RPMI7951 (cell line): Measurements from ENCODE around the gene CRB3. TPM values are rescaled to one million over a fixed set of nuclear protein-coding genes. Genes with fewer than 3 reads are reported as not detected.
"Not testable (repeated sequence)": the region's sequence is repeated elsewhere in the genome, so short reads cannot be mapped to it uniquely, and the experiment has no call there.

Source experiments
- DNase-seq: peaks from one replicate; pipeline ENCODE4 v3.0.0-alpha.2; 2012; ENCODE audit warnings: low read depth
- total RNA-seq: library from RNA; depleted of rRNA; stranded (reverse); fragments of >200 nt; shearing (Covaris generic); gene quantifications from 2 replicates; pipeline ENCODE4 v1.2.3, GENCODE V29; 2014

Gene CRB3
- total RNA-seq, 1 experiment from 2014 or later: not detected

DNA sequence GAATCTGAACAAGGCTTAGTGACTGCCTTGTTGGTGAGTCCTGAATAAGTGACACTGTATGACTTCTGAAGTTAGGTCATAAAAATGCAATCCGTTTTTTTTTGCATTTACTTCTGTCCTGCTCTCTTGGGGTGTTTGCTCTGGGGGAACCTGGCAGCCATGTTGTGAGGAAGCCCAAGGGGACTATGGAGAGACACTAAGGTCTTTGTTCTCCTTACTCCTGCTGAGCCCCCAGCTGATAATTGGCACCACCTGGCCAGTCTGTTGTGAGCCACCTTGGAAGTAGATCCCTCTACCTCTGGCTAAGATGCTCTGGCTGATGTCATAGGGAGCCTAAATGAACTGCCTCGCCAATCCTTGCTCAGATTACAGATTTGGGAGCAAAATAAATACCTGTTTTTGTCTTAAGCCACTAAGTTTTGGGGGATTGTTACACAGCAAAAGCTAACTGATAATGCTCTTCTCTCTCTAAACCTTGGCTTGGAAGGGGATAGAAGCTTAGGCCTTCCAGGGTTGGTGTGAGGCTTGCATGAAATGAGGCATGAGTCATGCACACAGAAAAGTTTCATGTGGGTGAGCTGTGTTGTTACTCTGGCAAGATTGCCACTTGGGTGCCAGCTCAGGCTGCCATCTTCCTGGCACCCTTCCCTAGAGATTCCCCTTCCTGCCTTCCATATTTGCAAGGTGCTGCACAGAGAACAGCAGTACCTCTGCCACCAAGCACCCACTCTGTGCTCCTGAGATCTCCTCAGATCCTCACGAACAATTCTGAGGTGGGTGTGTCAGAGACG, 27.9 kb downstream of the CRB3 start:
- no peak for DNase-seq

DNA sequence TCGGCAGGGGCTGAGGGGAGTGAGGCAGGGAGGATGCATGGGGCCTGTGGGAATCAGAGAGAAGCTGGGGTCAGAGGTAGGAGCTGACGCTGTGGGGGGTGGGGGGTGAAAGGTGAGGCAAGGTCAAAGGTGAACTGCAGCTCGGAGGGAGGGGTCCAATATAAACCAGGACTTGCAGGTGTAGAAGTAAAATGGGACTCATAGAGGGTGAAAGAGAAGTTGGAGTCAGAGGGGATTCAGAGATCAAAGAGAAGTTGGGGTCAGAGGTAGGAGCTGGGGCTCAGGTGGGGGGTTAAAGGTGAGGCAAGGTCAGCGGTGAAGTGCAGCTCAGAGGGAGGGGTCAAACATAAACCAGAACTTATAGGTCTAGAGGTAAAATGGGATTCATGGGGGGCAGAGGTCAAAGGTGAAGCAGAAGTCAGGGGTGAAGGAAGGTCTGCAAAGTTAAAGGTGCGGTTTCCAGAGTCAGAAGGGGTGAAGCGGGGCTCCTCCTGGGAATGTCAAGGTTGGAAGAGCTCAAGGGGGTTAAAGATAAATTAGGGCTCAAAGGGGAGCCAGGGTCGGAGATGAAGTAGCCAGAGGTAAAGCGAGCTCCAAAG, 30.5 kb downstream of the CRB3 start:
- DNase-seq: no peak

DNA sequence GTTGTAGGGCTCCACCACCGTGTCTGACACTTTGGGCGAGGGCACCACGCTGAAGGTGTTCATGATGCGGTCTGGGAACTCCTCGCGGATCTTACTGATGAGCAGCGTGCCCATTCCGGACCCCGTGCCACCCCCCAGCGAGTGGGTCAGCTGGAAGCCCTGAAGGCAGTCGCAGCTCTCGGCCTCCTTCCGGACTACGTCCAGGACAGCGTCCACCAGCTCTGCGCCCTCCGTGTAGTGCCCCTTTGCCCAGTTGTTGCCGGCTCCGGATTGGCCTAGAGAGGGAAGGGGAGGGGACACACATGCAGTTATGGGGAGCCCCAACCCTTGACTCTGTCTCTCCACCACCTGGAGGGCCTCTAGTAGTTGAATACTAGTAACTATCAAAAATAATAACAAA, 31.9 kb downstream of the CRB3 start:
- DNase-seq: no peak

DNA sequence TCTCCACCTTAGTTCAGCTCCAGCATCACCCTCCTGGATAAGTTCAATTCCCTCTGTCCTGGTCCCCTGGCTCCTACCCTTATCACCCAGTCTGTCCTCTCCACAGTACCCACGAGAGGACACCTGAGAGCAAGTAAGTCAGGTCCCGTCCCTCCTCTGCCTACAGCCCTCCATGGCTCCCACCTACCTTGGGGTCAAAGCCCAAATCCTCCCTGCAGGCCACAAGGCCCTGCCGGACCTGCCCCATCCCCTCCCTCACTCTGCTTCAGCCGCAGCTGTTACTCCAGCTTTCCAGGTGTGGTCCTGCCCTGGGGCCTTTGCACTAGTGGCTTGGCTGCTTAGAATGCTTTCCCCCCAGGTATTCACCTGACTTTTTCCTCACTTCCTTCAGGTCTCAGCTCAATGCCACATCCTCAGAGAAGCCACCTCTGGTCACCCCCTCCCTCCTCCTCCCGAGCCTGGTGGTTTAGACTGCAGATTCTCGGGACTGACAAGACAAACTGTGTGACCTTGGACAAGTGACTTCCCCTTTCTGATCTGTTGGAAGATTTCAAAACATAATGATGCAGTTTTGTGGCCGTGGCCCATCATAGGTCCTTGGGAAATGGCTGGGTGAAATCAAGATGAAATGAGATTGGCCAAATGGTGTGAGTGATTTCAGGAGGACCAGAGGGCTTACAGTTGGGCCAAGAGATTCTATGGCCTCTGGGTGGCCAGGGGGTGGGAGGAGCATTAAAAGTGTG, 34.4 kb downstream of the CRB3 start:
- DNase-seq: no peak

DNA sequence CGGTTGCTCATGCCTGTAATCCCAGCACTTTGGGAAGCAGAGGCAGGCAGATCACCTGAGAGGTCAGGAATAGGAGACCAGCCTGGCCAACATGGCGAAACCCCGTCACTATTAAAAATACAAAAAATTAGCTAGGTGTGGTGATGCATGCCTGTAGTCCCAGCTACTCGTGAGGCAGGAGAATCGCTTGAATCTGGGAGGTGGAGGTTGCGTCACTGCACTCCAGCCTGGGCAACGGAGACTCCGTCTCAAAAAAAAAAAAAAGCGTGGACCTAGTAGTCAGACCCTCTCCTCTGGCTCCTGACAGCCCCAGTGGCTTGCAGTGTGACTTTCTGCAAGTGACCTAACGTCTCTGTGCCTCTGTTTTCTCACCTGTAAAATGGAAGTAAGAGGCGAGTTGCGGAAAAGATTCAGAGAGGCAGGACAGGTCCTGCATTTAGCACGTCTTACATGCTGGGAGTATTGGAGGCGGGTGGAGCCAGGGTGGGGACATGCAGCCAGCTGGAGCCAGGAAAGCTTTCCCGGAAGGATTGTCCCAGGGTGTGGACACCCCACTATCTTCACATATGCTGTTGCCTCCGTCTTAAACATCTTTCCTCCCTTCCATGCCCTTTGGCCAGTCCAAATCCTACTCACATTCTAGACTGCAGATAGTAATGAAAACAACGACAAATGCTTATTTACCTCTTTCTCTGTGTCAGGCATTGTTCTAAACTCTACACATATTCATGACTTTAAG, 35.1 kb downstream of the CRB3 start:
- no peak for DNase-seq

DNA sequence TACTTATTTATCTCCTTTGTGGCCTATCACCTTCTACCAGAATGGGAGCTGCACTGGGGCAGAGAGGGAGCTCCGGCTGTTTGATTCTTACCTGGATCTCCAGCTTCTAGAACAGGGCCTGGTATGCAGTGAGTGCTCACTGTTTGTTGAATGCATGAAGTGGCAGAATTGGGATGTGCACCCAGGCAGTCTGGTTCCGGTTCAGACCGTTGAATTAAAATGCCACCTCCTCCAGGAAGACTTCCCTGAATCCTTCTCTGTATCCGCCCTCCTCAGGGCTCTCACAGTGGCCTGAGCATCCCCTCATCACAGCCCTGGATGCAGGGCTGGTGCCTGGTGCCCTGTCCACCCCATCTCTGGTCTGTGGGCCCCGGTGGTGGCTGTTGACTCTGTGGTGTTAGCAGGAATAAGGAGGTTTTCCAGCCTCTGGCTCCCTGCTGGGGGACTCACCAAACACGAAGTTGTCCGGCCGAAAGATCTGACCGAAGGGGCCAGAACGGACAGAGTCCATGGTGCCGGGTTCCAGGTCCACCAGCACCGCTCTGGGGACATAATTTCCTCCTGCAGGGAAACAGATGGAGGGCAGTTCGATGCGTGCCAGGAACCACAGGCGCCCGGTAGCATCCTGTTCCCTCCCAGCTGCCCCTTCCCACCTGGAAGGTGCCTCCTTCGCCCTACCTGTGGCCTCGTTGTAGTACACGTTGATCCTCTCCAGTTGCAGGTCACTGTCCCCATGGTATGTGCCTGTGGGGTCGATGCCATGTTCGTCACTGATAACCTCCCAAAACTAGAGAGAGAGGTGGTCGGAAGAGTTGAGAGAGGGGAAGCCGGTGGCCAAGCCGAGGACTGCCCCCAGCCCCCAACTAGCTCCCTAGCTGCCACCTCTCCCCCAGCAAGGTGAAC, 37.0 kb downstream of the CRB3 start:
- no peak for DNase-seq

DNA sequence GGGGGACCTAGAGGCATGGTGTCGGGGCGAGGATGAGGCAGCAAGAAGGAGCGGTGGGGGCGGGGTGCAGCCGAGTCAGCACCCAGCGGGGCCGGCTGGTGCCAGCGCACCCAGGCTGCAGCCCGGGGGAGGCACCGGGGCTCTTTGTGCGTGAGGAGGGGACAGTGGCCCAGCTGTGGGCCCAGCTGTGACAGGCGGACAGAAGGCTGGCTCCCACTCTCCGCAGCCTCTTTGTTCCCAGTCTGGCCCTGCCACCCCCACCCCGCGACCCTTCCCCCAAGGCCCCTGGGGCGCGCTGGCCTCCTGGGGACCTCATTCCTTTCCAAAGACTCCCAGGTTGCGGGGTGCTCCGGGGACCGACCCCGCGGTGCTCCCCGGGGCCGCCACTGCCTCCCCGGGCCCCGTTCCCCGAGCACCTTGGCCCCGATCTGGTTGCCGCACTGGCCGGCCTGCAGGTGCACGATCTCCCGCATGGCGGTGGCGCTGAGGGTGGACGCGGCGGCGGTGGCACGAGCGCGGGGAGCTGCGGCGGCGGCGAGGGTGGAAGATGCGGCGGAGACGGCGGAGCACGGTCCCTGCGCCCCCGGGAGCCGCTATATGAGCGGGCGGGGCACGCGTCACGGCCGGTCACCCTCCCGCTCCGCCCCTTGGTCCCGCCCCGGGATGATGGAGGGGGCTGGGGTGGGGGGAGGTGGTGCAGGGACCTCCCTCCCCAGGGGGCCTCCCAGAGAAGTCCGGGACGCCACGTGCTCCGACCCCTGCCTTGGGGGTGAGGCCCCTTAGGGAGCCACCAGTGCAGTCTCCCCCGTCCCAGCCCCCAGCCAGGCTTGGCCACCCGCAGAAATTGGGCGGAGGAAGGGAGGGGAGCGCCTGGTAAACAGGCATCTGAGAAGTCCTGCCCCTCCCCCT, 37.9 kb downstream of the CRB3 start, which contains the start of gene TUBB4A:
TSS of gene TUBB4A (minus strand) at position 570 of the 909 bp plus-strand sequence. CDS start at position 473, 97 bp downstream.
- DNase-seq: no peak

DNA sequence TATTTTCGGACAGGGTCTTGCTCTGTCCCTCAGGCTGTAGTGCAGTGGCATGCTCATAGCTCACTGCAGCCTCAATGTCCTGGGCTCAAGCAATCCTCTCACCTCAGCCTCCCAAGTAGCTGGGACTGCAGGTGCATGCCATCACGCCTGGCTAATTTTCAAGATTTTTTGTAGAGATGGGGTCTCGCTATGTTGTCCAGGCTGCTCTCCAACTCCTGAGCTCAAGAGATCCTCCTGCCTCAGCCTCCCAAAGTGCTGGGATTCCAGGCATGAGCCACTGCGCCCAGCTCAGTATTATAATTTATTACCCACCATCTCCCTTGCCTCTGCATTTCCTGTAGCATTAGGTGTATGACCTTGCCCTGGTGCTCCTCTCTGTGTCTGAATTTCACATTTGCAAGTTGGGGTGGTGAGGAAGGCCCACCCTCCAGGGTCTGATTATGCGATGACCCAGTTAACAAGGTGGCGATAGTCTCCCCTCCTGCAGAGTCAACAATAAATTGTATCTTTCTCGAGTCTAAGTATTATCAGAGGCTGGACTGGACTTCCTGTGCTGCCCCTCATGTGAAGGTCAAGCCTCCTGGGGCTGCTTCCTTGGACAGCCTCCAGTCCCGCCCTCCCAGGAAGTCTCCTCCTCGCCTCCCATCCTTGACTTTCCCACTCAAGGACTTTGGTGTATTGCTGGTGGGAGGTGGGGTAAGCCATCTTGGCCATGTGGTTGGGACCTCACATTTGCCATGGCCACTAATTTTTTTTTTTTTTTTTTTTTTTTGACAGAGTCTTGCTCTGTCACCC, 39.5 kb downstream of the CRB3 start:
- no peak for DNase-seq

DNA sequence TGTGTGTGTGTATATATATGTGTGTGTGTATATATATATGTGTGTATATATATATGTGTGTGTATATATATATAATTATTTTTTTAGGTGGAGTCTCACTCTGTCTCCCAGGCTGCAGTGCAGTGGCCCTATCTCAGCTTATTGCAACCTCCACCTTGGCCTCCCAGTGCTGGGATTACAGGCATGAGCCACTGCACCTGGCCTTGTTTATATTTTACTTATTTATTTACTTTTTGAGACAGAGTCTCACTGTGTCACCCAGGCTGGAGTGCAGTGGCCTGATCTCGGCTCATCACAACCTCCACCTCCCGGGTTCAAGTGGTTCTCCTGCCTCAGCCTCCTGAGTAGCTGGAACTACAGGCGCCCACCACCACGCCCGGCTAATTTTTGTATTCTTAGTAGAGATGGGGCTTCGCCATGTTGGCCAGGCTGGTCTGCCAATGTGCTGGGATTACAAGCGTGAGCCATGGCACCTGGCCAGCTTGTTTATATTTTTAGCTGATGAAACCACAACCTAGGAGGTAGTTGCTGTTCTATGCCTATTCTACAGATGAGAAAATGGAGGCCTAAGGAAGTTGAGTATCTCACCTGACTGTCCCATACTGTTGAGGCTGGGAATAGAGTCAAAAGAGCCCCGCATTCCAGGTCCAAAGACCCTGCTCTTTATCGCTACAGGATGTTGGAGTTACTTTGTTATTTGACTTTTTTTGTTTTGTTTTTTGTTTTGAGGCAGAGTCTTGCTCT, 44.1 kb downstream of the CRB3 start:
- DNase-seq: not testable (repeated sequence)

DNA sequence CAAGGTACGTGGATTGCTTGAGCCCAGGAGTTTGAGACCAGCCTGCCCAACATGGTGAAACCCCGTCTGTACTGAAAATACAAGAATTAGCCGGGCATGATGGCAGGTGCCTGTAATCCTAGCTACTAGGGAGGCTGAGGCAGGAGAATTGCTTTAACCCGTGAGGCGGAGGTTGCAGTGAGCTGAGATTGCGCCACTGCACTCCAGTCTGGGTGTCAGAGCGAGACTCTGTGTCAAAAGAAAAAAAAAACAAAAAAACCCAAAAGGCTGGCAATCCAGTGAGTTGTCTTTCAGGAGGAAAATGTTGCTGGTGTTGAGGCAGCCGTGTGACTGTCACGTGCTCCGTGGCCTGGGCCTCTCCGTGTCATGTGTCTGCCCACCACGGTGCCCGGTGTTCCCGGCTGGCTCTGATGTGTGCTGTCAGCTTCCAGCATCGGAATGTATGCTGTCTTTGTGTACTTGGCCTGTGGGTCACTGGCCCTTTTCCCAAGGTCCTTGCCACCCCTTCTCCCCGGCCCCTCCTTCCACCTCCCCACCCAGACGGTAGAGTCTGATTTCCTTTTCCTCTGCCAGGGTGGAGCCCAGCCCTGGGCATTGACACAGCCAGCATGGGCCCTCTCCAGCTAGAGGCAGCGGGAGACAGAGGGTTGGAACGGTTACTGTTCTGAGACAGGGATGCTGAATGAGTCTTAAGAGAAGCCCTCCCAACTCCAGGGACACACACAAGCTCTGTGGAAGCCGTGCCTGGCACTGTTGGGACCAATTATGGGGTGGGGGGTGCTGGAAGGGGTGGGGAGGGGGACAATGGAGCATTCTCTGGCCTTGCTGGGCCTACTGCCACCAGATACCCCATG, 45.3 kb downstream of the CRB3 start:
- DNase-seq: no peak

DNA sequence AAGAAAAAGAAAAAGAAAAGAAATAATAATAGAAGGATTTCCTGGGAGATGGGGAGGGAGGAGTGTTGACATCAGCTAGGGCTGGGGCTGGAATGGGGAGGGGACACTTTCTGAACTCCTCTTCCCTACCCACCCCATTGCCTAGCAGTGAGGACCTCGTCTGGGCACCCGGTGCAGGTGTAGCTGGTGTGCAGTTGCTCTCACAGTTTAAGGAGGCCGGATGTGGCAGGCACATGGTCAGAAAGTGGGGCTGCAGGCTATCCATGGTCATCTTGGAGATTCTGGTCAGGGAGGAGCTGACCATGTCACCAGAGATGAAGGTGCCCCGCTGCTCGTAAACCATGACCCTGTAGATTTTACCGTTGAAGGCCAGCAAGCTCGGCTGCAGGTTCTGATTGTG, 46.5 kb downstream of the CRB3 start:
- DNase-seq: no peak

DNA sequence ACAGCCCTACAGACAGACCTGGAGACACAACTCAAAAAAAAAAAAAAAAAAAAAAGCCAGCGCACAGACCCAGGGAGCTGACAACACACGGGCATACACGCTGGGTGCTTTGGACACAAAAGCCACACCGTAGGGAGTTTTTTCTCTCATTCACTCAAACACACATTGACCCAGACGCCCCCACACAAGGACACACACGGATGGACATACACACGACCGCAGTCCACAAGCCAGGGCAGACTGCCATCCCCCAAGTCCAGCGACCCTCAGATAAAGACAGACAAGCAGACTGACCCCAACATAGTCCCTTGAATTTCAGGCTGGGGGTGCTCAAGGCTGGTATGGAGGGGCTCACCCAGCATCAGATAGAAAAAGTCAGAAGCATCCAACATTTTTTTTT, 50.0 kb downstream of the CRB3 start:
- no peak for DNase-seq

DNA sequence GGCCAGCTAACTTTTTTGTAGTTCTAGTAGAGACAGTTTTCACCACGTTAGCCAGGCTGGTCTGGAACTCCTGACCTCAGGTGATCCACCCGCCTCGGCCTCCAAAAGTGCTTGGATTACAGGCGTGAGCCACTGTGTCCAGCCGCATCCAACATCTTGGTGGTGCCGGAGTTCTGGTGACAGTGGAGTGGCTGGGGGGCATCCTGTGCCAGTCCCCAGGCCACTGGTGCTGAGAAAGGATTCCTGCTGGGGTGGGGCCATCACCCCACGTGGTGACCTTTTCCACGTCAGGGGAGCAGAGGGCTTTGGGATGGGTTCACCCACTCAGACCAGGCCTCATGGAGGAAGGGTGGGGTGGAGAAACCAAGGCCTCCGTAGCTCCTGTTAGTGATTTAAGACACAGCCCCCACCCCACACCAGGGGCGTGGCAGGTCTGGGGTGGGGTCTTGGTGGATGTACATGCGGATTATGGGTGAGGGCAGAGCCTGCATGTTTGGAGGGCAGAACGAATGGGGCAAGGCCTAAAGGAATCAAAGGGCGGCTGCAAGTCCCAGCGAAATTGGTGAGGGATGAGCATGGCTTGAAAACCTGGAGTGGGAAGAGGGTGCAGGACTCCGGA, 51.0 kb downstream of the CRB3 start:
- DNase-seq: no peak

DNA sequence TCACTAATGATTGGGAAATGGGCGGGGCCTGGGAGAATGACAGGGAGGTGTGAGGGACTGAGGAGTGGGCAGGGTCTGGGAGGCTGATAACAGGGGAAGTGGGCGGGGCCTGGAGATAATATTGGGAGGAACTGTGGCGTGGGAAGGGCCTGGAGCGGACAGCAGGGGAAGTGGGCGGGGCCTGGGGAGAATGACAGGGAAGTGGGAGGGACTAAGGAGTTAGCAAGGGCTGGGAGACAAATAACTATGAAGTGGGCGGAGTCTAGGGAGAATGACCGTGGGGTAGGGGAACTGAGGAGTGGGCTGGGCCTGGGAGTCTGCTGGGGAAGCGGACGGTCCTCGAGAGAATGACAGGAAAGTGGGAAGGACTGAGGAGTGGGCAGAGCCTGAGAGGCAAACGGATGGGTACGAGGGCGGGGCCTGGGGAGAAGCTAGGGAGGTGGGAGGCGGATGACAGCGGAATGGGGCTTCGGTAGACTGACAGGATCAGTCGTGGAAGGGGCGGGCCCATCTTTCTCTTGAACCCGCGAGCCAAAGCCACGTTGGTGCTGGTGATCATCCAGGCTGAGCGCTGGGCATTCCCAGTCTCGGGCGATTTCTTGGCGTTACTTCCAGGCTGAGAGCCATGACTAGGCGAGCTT, 52.1 kb downstream of the CRB3 start:
- DNase-seq: peak; percentile 91
